Measurements from ENCODE around the gene ACOX2.

ACOX2 gene

GRCh38 chr3:58534592-58535494 lies 2.1 kb downstream of the ACOX2 start:
- no peak for DNase-seq (ENCODE audit: low read depth)
- TF ChIP-seq, protein P1, sequence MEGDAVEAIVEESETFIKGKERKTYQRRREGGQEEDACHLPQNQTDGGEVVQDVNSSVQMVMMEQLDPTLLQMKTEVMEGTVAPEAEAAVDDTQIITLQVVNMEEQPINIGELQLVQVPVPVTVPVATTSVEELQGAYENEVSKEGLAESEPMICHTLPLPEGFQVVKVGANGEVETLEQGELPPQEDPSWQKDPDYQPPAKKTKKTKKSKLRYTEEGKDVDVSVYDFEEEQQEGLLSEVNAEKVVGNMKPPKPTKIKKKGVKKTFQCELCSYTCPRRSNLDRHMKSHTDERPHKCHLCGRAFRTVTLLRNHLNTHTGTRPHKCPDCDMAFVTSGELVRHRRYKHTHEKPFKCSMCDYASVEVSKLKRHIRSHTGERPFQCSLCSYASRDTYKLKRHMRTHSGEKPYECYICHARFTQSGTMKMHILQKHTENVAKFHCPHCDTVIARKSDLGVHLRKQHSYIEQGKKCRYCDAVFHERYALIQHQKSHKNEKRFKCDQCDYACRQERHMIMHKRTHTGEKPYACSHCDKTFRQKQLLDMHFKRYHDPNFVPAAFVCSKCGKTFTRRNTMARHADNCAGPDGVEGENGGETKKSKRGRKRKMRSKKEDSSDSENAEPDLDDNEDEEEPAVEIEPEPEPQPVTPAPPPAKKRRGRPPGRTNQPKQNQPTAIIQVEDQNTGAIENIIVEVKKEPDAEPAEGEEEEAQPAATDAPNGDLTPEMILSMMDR (conservative IDR thresholded peaks at IDR 0.05; ENCODE audit: low read depth, low read length): no peak
- H3K4me3 ChIP-seq (ENCODE audit: low read length): no peak overlapping the region

DNA sequence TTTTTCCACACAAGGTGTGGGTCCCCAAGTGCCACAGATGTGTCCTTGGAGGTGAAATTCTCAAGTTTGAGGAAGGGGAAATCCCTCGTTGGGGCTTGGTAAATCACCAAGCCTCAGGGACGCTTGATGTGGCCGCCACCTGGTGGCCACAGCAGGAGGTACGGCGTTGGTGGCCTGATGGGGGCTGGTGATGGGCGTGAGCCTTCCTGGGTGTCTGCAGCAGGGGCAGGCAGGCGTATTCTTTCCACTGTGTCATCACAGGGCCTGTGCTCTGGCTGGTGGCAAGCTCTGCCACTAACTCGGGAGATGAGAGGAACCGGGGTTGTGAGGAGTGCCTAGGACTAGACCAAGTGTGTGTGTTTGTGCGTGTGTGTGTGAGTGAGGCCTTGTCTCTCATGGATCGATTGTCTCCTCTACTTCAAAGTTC lies 4.2 kb downstream of the ACOX2 start:
- DNase-seq (ENCODE audit: low read depth): no peak
- TF ChIP-seq, protein P1 (conservative IDR thresholded peaks at IDR 0.05; ENCODE audit: low read depth, low read length): peak; percentile 96
- H3K4me3 ChIP-seq (ENCODE audit: low read length): no peak overlapping the region

GRCh38 chr3:58531956-58532355 lies 5.0 kb downstream of the ACOX2 start:
- TF ChIP-seq, protein P1 (conservative IDR thresholded peaks at IDR 0.05; ENCODE audit: low read depth, low read length): peak; percentile 24
- DNase-seq (ENCODE audit: low read depth): no peak
- H3K4me3 ChIP-seq (ENCODE audit: low read length): no peak overlapping the region

DNA sequence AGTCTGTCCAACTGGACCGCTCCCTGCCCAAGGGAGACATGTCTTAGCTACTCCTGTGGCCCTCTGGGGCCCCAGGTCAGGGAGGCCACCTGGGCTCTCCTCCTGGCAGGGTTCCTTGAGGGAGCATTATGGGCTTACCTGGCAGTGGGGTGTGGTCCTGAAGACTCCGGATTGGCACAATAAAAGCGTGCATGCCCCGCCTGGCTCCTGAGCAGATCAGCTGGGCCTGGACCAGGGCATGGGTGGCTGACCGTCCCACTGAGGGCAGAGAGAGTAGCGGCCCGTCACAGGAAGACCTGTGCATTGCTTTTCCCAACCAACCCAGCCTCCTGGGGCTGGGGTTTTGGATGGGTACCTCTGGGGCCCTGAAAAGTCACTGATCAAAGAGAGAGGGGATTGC lies 5.4 kb downstream of the ACOX2 start:
- H3K4me3 ChIP-seq (ENCODE audit: low read length): no peak overlapping the region
- no peak for DNase-seq (ENCODE audit: low read depth)
- TF ChIP-seq, protein P1 (conservative IDR thresholded peaks at IDR 0.05; ENCODE audit: low read depth, low read length): no peak

DNA sequence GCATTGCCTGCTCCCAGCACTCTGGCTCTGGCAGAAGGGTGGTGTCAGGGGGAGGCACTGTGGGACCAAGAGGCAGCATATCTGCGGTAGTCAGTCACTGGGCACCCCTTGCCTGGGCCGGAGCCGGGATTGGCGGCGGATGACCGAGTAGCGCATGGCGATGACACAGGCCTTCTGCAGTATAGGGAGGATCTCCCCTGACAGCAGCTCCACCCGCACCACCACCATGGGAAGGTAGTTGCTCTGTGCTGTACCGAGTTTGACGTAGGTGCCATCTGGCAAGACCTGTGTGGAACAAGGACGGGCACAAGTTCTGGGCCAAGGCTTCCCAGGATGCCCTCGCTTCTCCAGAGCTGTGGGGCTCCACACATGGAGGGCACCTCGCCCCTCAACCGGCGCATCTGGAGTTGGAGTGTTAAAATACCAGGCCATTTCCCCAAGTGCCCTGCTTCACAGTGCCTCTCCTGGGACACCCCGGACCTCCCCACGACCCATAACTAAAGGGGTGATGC lies 6.6 kb downstream of the ACOX2 start:
- no peak overlapping the region for H3K4me3 ChIP-seq (ENCODE audit: low read length)
- DNase-seq (ENCODE audit: low read depth): no peak
- TF ChIP-seq, protein P1 (conservative IDR thresholded peaks at IDR 0.05; ENCODE audit: low read depth, low read length): no peak

DNA sequence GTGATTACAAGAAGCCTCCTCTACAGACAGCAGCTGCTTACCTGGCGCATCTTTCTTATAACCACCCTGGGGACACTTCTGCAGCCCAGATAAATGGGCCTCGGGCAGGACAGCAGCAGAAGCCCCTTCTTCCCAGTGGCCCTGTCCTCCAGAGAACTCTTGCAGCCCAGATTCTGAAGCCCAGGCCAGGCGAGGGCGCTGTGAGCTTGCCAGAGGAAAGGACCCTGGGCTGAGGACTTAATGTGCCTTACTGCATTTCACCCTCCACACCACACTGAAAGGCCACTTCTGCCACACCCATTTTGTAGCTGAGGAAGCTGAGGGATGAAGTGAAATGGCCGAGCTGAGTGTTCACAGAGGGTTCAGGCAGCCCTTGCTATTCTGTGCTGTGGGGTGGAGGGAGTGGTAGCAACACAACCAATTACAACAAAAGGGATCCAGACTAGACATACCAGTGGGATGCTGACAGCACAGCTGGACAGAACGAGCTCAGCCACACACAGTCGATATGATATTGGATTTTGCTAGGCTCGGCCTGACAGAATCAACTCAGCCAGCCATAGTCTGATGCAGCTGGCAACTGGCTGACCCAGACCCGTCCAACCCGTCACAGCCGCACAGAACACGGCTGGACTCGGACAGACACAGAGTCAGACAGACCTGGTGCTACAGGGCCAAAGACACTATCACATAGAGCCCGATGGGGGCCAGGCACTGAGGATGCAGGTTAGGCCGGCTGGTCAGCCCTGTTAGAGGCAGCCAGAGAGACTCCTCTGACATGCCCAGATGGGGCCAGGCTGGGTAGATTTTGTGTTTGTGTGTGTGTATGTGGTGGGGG lies 7.3 kb downstream of the ACOX2 start:
- no peak overlapping the region for H3K4me3 ChIP-seq (ENCODE audit: low read length)
- no peak for DNase-seq (ENCODE audit: low read depth)
- TF ChIP-seq, protein P1 (conservative IDR thresholded peaks at IDR 0.05; ENCODE audit: low read depth, low read length): peak; percentile 51

Measured in retinal pigment epithelial cell (primary cell).